IMR-90 (cell line): ENCODE measurements around the gene MEGF6.

Experiments used
- BHLHE40 ChIP-seq: fragments of 150-350 bp; IDR thresholded peaks from 2 replicates; pipeline ENCODE4 v1.6.1; 2016; ENCODE audit warnings: mild to moderate bottlenecking, low read depth, low read length
- CEBPB ChIP-seq: IDR thresholded peaks from 2 replicates; pipeline ENCODE4 v1.6.1; 2012; ENCODE audit warnings: low read depth, low read length, improper control_type of control experiment
- CHD1 ChIP-seq: IDR thresholded peaks from 2 replicates; pipeline ENCODE4 v1.6.1; 2012; ENCODE audit warnings: low read depth, low read length, improper control_type of control experiment
- MAFK ChIP-seq: IDR thresholded peaks from 2 replicates; pipeline ENCODE4 v1.6.1; 2012; ENCODE audit warnings: low read depth, low read length, improper control_type of control experiment
- MAZ ChIP-seq: IDR thresholded peaks from 2 replicates; pipeline ENCODE4 v1.6.1; 2012; ENCODE audit warnings: low read depth, mild to moderate bottlenecking, low read length, improper control_type of control experiment, moderate library complexity, borderline replicate concordance
- MXI1 ChIP-seq: IDR thresholded peaks from 2 replicates; pipeline ENCODE4 v1.6.1; 2012; ENCODE audit warnings: low read depth, mild to moderate bottlenecking, low read length, moderate library complexity, borderline replicate concordance
- POLR2A ChIP-seq: IDR thresholded peaks from 2 replicates; pipeline ENCODE4 v1.6.1; 2012; ENCODE audit warnings: mild to moderate bottlenecking, low read depth, low read length
- RAD21 ChIP-seq: IDR thresholded peaks from 2 replicates; pipeline ENCODE4 v1.6.1; 2012; ENCODE audit warnings: low read length, improper control_type of control experiment
- RCOR1 ChIP-seq: IDR thresholded peaks from 2 replicates; pipeline ENCODE4 v1.6.1; 2012; ENCODE audit warnings: mild to moderate bottlenecking, low read length, improper control_type of control experiment; ENCODE audit not compliant: insufficient replicate concordance
- RFX5 ChIP-seq: IDR thresholded peaks from 2 replicates; pipeline ENCODE4 v1.8.0; 2012; ENCODE audit warnings: low read depth, mild to moderate bottlenecking, low read length, moderate library complexity
- TF ChIP-seq, protein P1 (sequence below): conservative IDR thresholded peaks from 2 replicates; pipeline ENCODE4 v1.5.1; 2012; ENCODE audit warnings: mild to moderate bottlenecking, low read depth, low read length, improper control_type of control experiment
- TF ChIP-seq, protein P2 (sequence below): fragments of 150-350 bp; IDR thresholded peaks from 2 replicates; pipeline ENCODE4 v1.6.1; 2017; ENCODE audit warnings: mild to moderate bottlenecking, antibody characterized with exemption, low read length, low read depth

DNA sequence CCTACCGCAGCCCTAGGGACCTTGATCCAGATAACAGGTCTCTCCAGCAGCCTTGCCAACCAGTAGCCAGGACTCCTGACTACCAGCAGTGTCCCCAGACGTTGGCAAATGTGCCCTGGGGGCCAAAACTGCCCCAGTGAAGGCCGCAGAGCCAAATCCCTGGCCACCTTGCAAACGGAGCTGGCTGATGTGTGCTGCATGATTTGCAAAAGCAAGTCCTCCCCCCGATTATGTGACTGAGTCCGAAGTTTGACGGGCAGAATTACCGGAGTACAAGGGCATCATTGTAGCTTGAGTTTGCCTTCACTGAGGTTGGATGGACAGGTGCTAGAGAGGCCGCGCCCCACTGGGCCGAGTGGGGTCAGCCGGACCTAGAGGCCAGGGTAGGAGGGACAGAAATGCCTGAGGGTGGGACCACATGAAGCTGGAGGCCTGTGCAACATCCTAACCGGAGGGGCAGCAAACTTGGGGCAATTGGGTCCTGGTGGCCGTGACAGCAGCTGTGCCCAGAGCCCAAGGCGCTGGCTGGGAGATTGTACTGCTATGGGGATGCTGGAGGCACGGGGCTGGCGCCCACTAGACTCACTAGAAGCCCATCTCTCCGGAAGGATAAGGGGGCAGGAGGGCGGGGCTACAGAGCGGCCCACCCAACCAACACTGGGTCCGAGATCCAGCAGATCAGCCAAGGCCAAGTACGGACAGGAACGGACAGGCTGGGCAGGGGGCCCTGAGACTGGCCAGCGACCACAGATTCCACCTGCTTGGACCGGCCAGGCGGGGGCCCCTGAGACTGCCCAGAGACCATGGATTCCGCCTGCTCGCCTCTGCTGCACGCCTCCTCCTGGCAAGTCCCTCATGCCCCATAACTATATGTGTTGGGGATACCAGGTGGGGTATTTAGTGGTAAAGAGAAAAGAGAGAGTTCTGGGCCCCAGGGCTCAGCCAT lies 154.1 kb downstream of the MEGF6 start:
- TF ChIP-seq, protein P1, sequence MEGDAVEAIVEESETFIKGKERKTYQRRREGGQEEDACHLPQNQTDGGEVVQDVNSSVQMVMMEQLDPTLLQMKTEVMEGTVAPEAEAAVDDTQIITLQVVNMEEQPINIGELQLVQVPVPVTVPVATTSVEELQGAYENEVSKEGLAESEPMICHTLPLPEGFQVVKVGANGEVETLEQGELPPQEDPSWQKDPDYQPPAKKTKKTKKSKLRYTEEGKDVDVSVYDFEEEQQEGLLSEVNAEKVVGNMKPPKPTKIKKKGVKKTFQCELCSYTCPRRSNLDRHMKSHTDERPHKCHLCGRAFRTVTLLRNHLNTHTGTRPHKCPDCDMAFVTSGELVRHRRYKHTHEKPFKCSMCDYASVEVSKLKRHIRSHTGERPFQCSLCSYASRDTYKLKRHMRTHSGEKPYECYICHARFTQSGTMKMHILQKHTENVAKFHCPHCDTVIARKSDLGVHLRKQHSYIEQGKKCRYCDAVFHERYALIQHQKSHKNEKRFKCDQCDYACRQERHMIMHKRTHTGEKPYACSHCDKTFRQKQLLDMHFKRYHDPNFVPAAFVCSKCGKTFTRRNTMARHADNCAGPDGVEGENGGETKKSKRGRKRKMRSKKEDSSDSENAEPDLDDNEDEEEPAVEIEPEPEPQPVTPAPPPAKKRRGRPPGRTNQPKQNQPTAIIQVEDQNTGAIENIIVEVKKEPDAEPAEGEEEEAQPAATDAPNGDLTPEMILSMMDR: no peak
- TF ChIP-seq POLR2A: no peak
- no peak for TF ChIP-seq RFX5
- TF ChIP-seq MXI1: no peak
- TF ChIP-seq RCOR1: no peak
- TF ChIP-seq MAFK: no peak
- no peak for TF ChIP-seq RAD21
- TF ChIP-seq CEBPB: no peak
- TF ChIP-seq CHD1: no peak
- no peak for TF ChIP-seq MAZ
- no peak for TF ChIP-seq BHLHE40
- TF ChIP-seq, protein P2, sequence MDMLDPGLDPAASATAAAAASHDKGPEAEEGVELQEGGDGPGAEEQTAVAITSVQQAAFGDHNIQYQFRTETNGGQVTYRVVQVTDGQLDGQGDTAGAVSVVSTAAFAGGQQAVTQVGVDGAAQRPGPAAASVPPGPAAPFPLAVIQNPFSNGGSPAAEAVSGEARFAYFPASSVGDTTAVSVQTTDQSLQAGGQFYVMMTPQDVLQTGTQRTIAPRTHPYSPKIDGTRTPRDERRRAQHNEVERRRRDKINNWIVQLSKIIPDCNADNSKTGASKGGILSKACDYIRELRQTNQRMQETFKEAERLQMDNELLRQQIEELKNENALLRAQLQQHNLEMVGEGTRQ: no peak
